ENCODE results near the gene CRCP.
"Not testable (repeated sequence)": the region's sequence is repeated elsewhere in the genome, so short reads cannot be mapped to it uniquely, and the experiment has no call there.

GRCh38 chr7:66072208-66072607 is 42.4 kb upstream of the CRCP start:
- TF ChIP-seq CTCF, POLR2AphosphoS5 (IDR thresholded peaks at IDR 0.05): not testable (repeated sequence)
